Ureter (tissue), 1 donor: ENCODE data around the gene CAST. TPM values are rescaled to one million over a fixed set of nuclear protein-coding genes. Genes with fewer than 3 reads are reported as not detected.

Source experiments
- DNase-seq: peaks from one replicate; pipeline ENCODE4 v3.0.0-alpha.2; 2020; ENCODE audit warnings: low spot score
- total RNA-seq: library from RNA; stranded (reverse); gene quantifications from one replicate; pipeline ENCODE4 v1.2.4, GENCODE V29; 2023
- donor health status: DM: yes; HTN: yes; CAD: no.

CAST gene
- total RNA-seq, 1 donor from 2014 or later, result 473 TPM

GRCh38 chr5:96642281-96642640 is 19.9 kb upstream of the CAST start:
- DNase-seq, result no peak

GRCh38 chr5:96645091-96645490 is 17.1 kb upstream of the CAST start:
- DNase-seq, result no peak

GRCh38 chr5:96648023-96648422 is 14.2 kb upstream of the CAST start:
- DNase-seq, result no peak

GRCh38 chr5:96648593-96648992 is 13.6 kb upstream of the CAST start:
- DNase-seq, result no peak

GRCh38 chr5:96649251-96649662 is 12.9 kb upstream of the CAST start:
- no peak for DNase-seq

- no peak for DNase-seq
Measured at GRCh38 chr5:96649681-96650540, 12.3 kb upstream of the CAST start.

- DNase-seq, result no peak
Measured at GRCh38 chr5:96651047-96651446, 11.1 kb upstream of the CAST start.

GRCh38 chr5:96651948-96652753 is 10.0 kb upstream of the CAST start:
- no peak for DNase-seq

GRCh38 chr5:96652769-96653454 is 9.3 kb upstream of the CAST start:
- DNase-seq, result no peak

GRCh38 chr5:96654209-96654608 is 8.0 kb upstream of the CAST start:
- no peak for DNase-seq

GRCh38 chr5:96655085-96655484 is 7.1 kb upstream of the CAST start:
- no peak for DNase-seq

- DNase-seq, result no peak
Measured at GRCh38 chr5:96655506-96655905, 6.7 kb upstream of the CAST start.

GRCh38 chr5:96657068-96657467 is 5.1 kb upstream of the CAST start:
- peak; percentile 56 for DNase-seq

- DNase-seq, result no peak
Measured at GRCh38 chr5:96658272-96658671, 3.9 kb upstream of the CAST start.

- DNase-seq, result no peak
Measured at GRCh38 chr5:96659170-96659569, 3.0 kb upstream of the CAST start.

GRCh38 chr5:96660971-96661854 is 963 bp upstream of the CAST start:
- no peak for DNase-seq

- DNase-seq, result peak; percentile 96
Measured at GRCh38 chr5:96662725-96663518, 746 bp downstream of the CAST start.

- no peak for DNase-seq
Measured at GRCh38 chr5:96663608-96664007, 1.4 kb downstream of the CAST start.

- DNase-seq, result no peak
Measured at GRCh38 chr5:96664669-96665068, 2.5 kb downstream of the CAST start.

- DNase-seq, result no peak
Measured at GRCh38 chr5:96668725-96669124, 6.5 kb downstream of the CAST start.

GRCh38 chr5:96669909-96670308 is 7.7 kb downstream of the CAST start:
- no peak for DNase-seq
